Stimulated activated CD8-positive, alpha-beta memory T cell treated with anti-CD3 and anti-CD28 coated beads, Interleukin-7, amount 100 ng/mL, for 48 hours (primary cell): ENCODE measurements around the gene VWA3A.
"Not testable (repeated sequence)": the region's sequence is repeated elsewhere in the genome, so short reads cannot be mapped to it uniquely, and the experiment has no call there.

ENCODE experiments used
- DNase-seq, 2 donors: peaks; one replicate each; pipeline ENCODE4 v3.0.0-alpha.2; 2020; ENCODE audit warnings: low read depth in 1 of 2; ENCODE audit errors: extremely low read depth in 1 of 2

Gene VWA3A

DNA sequence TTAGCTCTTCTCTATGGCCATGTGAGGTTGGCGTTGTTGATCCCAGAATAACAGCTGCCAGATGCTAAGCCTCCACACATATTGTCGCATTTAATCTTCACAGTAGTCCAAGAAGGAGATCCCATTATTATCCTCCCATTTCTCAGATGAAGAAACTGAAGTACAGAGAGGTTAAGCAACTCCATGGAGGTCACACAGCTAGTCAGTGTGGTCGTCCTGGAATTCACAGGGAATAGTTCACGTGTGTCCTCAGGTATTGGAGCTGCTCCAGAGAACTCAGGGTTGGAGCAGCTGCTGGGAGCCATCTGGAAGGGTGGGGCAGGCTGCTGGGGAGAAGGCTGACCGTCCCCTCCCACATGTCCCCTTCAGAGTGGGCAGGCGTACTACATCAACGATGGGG, 89.5 kb downstream of the VWA3A start:
- DNase-seq = no peak

DNA sequence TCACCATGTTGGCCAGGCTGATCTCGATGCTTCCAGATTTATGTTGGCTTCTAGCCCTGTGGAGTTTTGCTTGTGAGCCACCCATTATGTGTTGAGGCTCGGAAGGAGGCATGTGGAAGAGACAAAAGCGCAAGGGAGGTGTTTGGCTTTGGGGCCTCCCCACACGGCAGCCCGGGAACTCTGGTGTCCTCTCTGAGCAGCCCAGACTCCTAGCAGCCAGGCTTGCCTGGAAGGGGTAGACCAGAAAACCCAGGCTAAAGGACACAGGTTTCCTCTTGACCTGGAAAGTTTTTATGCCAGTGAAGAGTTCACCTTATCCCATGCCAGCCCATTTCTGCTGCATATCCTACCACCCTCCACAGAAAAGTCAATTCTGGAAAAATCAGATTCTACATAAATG, 91.0 kb downstream of the VWA3A start:
- DNase-seq = no peak

DNA sequence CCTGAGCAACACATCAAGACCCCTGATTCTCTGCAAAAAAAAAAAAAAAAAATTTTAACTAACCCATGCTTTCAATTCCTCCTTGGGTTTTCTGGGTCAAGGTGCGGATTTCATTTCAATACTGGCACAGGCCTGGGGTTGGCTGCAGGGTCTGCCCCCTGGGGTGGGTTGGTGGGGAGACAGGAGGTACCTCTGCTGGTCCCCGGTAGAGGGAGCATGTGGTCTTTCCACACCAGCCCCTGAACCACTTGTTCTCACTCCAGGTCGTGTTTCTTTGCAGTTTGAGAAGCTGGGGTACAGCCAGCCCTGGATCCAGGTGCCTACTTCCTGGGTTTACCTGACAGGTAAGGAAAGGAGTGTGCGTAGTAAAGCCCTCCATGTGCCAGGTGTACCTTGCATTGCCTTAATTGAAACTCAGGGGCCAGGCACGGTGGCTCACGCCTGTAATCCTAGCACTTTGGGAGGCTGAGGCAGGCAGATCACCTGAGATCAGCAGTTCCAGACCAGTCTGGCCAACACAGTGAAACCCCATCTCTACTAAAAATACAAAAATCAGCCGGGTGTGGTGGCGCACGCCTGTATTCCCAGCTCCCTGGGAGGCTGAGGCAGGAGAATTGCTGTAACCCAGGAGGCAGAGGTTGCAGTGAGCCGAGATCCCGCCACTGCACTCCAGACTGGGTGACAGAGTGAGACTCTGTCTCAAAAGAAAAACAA, 91.7 kb downstream of the VWA3A start:
- DNase-seq = no peak

- no peak for DNase-seq
Measured at GRCh38 chr16:22184615-22184968, 92.3 kb downstream of the VWA3A start.

GRCh38 chr16:22186517-22186916, 94.2 kb downstream of the VWA3A start:
- DNase-seq = no peak

DNA sequence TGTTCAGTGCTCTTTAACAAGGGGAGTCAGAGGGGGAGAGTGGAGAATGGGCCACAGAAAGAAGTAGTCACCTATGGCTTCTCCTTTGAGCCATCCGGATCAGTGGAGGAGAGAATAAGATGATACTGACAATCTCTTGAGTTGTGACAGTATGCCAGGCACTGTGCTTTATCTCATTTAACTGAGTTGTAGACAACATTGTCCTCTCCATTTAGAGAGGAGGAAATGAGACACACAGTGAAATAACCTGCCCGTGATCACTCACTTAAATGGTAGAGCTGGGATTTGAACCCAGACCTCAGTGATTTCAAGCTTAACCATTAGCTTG, 95.9 kb downstream of the VWA3A start:
- no peak for DNase-seq

- DNase-seq = peak in 1 of 2 donors; percentile 19
Measured at GRCh38 chr16:22188595-22189442, 96.5 kb downstream of the VWA3A start.

- DNase-seq = no peak
Measured at GRCh38 chr16:22189473-22190080, 97.2 kb downstream of the VWA3A start.

- peak; percentile 97 to 99 for DNase-seq
Measured at GRCh38 chr16:22190081-22190775, 97.9 kb downstream of the VWA3A start.

DNA sequence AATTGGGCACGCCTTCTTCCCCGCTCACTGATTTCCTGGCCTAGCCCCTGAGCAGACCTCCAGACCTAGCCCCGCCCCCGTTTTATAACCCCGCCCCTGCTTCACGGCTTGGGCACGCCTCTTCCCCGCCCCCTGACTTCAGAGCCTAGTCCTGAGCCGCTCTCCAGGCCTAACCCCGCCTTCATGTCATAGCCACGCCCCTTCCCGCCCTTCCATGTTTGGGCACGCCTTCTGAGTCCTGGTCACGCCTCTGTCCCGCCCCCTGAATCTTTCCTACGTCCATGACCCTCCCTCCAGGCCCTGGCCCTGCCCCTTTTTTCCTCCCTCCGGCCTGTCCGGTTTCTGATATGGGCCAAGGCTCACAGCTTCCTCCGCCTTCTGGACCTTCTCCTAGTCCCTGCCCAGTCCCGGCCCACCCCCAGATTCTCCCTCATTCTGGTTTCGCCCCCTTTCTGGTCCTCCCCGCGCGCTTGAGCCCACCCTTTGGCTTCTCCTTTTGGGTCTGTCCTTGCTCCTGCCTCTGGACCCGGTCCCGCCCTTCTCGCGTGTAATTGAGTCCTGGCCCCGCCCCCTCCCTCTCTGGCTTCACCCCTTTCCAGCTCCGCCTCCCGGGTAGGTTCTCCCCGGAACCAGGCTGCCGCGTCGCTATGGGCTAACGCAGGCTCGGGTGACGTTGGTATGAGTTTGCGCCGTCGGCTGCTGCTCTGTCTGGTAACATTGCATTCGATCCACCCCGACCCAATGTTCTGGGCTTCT, 98.6 kb downstream of the VWA3A start:
- peak; percentile 89 to 99 for DNase-seq

- no peak for DNase-seq
Measured at GRCh38 chr16:22191532-22192260, 99.4 kb downstream of the VWA3A start.

DNA sequence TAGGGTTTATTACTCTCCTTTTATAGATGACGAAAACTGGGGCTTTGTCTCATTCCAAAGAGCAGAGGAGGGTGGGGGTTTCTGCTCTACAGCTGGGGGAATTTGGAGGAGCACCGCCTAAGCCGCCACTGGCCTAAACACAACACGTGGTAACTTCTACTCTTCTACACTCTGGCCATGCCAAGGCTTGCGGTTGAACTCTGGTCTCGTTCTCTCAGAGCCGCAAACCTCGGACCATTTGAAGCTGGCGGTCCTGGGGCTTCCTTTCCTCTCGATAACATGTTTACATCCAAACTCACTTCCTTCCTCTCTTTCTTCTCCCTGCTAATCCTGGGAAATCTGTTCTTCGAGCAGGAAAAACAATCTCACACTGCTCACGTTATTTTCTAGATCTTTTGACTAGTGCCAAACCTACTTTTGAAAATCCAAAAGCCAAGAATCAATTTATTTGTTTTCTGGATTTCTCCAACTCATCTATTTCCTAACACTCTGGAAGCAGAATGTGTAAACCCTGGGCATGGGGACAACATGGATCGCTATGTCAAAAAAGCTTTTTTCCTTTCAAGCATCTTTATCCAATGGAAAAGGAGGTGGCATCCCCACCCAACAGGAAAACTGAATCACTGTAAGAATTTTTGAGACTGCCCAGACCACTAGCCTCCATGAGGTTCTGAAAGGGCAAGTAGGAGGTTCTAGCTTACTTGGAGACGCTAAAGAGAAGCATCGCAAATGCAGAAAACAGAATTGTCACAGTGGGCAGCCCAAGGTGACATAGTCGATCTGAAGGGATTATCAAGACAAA, 100.1 kb downstream of the VWA3A start:
- DNase-seq = peak; percentile 65 to 78

DNA sequence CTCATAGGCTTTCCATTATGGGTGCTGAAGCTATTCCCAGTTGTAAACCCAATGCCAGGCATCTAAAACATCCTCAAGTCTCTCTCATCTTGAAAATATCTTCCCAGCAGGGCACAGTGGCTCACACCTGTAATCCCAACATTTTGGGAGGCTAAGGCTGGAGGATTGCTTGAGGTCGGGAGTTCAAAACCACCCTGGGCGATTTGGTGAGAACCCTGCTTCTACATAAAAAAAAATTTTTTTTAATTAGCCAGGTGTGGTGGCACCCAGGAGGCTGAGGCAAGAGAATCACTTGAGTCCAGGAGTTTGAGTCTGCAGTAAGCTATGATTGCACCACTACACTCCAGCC, 100.7 kb downstream of the VWA3A start:
- no peak for DNase-seq

GRCh38 chr16:22194707-22195444, 102.5 kb downstream of the VWA3A start:
- DNase-seq = no peak

GRCh38 chr16:22195445-22195694, 103.0 kb downstream of the VWA3A start:
- DNase-seq = no peak

- peak; percentile 76 to 78 for DNase-seq
Measured at GRCh38 chr16:22195695-22196558, 103.6 kb downstream of the VWA3A start.

DNA sequence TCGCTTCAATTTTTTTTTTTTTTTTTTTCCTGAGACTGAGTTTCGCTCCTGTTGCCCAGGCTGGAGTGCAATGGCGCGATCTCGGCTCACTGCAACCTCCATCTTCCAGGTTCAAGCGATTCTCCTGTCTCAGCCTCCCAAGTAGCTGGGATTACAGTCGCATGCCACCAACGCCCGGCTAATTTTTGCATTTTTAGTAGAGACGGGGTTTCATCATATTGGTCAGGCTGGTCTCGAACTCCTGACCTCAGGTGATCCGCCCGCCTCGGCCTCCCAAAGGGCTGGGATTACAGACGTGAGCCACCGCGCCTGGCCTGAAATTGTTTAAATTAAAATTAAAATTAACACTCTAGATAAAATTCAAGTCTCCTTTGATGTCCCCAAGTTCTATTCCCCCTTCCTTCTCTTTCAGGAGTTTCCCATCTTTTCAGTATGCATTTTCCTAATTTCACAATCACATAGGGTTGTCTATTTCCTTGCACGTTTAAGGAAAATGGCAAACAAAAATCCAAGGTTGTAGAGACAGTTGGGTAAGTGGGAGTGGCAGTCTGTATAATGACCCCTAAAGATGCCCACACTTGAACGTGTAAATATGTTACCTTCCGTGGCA, 104.3 kb downstream of the VWA3A start:
- DNase-seq = not testable (repeated sequence)
